Right lobe of liver (tissue), 6 donors: ENCODE results near the gene RBM8A. TPM values are rescaled to one million over a fixed set of nuclear protein-coding genes. Genes with fewer than 3 reads are reported as not detected.
A peak's percentile ranks its signal among the peaks of the same experiment; 100 is the strongest.

ENCODE experiments used
- ATAC-seq, 4 donors: fragments of 200-7000 bp; cut with Tn5 transposase; one replicate each; pipeline ENCODE4 v1.9.1; 2020; ENCODE audit warnings: mild to moderate bottlenecking in 4 of 4, moderate library complexity in 4 of 4
- DNase-seq, 3 donors: peaks; one replicate each; pipeline ENCODE4 v3.0.0-alpha.2; 2020
- H3K27ac ChIP-seq, 3 donors: fragments of 200-600 bp; one replicate each; pipeline ENCODE4 v1.8.0; 2022
- H3K27me3 ChIP-seq, 2 donors: fragments of 200-600 bp; one replicate each; pipeline ENCODE4 v1.8.0; 2022
- H3K36me3 ChIP-seq, 4 donors: fragments of 200-600 bp; sonication (generic) in 1 of 4; one replicate each; pipeline versions ENCODE4 v1.5.1 to v1.8.0; 2017 to 2022; ENCODE audit warnings: control low read depth in 1 of 4
- H3K4me1 ChIP-seq, 4 donors: fragments of 200-600 bp; sonication (generic) in 1 of 4; one replicate each; pipeline versions ENCODE4 v1.5.1 to v1.8.0; 2017 to 2022; ENCODE audit warnings: control low read depth in 1 of 4
- H3K4me3 ChIP-seq, 3 donors: fragments of 200-600 bp; one replicate each; pipeline ENCODE4 v1.8.0; 2022
- H3K9me3 ChIP-seq, 4 donors: fragments of 200-600 bp; sonication (generic) in 1 of 4; one replicate each; pipeline versions ENCODE4 v1.5.1 to v1.8.0; 2017 to 2022; ENCODE audit warnings: control low read depth in 1 of 4
- POLR2A ChIP-seq: fragments of 450-650 bp; IDR thresholded peaks from one replicate; pipeline ENCODE4 v1.6.1; 2017; ENCODE audit warnings: antibody characterized with exemption, mild to moderate bottlenecking
- WGBS: methylation state at CpG from one replicate; pipeline ENCODE4 v1.1.6; 2018; ENCODE audit warnings: low coverage, low lambda C conversion rate; ENCODE audit not compliant: insufficient coverage; ENCODE audit errors: missing lambda C conversion rate; 5-methylcytosine and 5-hydroxymethylcytosine counted together
- intact Hi-C, 2 donors: fragments of 100-400 bp; cut with DNase I; formaldehyde crosslinking; loops; one replicate each; pipeline versions ENCODE4 v1.11.2 to v1.14.1; 2022
- total RNA-seq, 6 experiments: library from RNA; depleted of rRNA in 2 of 6; stranded (reverse); fragments of >200 nt in 2 of 6; fragmentation: NEBNext Ultra II Directional in 3 of 6; extraction: Animal tissue kit (Norgen Biotek cat#: 25700) in 3 of 6; gene quantifications; one replicate each; pipeline versions ENCODE4 v1.1.0 to v1.2.4, GENCODE V29; 2016 to 2023
- TF ChIP-seq, protein P1 (sequence below), 4 donors: fragments of 200-600 bp in 3 of 4; fragments of 450-650 bp in 1 of 4; IDR thresholded peaks; one replicate each; pipeline versions ENCODE4 v1.5.1 to v1.8.0; 2016 to 2022; ENCODE audit warnings: antibody characterized with exemption in 4 of 4, mild to moderate bottlenecking in 2 of 4
- donor health status: DM: no; HTN: yes; CAD: no.
- donor health status: DM: no; HTN: no; CAD: no.
- donor health status: DM: no; HTN: no; CAD: no.
- donor health status: DM: no; HTN: yes; CAD: no.
- donor health status: DM: no; HTN: yes; CAD: no.

The RBM8A gene
- total RNA-seq, 6 experiments from 2014 or later = 41.1 to 68.4 (median 56.3) TPM

DNA sequence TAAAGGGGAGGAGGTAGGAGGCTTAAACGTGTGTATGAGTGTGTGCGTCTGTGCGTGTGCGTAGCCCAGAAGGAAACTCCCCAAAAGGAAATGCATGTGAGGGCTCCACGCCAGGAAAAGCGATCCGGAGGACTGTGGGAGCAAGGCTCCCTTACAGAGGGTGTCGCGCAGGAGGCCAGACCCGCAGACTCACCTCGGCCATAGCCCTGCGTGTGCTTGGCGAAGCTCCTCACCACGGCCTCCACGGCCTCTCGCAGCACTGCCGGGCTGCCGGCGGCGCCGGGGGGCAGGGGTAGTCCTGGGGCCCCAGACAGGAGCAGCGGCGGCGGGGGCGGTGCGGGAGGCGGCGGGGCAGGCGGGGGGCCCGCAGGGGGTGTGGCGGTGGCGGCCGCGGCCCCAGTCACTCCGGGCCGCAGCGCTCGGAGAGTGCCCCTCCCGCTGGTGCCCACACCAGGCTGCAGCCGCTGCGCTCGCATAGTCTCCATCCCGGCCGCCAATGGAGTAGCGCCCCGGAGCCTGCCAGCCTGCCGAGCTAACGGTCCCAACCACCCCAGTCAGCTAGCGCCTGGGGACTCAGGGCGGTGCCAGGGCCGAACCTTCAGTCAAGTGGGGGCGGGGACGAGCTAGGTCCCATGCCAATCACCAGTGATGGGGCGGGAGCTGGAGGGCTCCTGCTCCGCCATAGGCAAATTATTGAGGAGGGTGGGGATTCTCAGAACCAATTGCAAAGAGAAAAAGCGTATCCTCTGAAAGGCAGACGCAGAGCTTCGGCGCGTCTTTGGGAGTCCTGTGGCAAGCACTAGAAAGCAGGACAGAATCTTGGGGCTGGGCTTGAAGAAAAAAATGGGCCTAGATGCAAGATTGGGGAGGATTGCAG is 30.4 kb upstream of the RBM8A start, which contains the start of gene LIX1L:
LIX1L (minus strand) TSS at position 575 of the 877 bp plus-strand sequence; CDS start at position 485, 90 bp downstream.
- peak within 1 kb of the TSS; percentile 78 to 97 (median 91) for H3K27ac ChIP-seq
- WGBS = 0% methylated on average over 17 of the region's 60 CpGs
- ATAC-seq (peak; percentile 84 to 92 (median 88)), DNase-seq (peak; percentile 97 to 98 (median 98))
- intact Hi-C loops = no loop called here
- H3K36me3 ChIP-seq = no peaks in the 10 kb centered on the region
- H3K4me1 ChIP-seq = peaks cover 0 to 52% (median 18%) of the 10 kb centered on the region in 4 donors
- H3K4me3 ChIP-seq = peak within 1 kb of the TSS; percentile 65 to 93 (median 65)
- TF ChIP-seq POLR2A = peak; percentile 84
- TF ChIP-seq, protein P1, sequence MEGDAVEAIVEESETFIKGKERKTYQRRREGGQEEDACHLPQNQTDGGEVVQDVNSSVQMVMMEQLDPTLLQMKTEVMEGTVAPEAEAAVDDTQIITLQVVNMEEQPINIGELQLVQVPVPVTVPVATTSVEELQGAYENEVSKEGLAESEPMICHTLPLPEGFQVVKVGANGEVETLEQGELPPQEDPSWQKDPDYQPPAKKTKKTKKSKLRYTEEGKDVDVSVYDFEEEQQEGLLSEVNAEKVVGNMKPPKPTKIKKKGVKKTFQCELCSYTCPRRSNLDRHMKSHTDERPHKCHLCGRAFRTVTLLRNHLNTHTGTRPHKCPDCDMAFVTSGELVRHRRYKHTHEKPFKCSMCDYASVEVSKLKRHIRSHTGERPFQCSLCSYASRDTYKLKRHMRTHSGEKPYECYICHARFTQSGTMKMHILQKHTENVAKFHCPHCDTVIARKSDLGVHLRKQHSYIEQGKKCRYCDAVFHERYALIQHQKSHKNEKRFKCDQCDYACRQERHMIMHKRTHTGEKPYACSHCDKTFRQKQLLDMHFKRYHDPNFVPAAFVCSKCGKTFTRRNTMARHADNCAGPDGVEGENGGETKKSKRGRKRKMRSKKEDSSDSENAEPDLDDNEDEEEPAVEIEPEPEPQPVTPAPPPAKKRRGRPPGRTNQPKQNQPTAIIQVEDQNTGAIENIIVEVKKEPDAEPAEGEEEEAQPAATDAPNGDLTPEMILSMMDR (IDR thresholded peaks at IDR 0.05) = no peak
- H3K9me3 ChIP-seq = no peaks in the 10 kb centered on the region
- H3K27me3 ChIP-seq = no peaks in the 10 kb centered on the region

DNA sequence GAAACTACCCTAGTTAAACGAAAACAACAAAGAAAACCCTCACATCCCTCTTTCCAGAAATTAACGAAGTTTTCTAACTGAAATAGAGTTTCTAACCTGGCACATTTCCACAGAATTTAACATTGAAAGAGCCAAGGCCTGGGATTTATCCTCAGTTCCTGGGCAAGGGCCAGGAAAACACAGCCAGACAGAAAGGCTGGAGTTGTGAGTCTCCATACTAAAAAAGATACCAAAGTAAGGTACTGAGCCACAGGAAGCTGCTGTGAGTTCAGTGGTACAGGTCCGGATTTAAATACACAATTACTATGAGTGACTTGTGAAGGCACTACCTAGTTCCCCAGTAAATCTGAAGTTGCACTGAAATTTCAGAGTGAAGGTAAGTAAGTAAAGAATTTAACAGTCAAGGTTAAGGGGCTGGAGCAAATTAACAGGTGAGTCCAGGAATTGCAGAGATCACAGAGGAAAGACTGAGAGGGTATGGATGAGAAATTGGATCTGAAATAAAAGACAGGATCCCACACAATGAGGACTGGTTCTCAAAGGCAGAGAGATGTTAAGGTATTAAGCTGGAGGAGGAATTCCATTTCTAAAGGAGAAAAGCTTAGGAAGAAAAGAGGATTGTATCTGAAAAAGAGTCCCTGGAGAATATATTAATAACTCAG is 29.6 kb upstream of the RBM8A start:
- 0% methylated on average over 3 of the region's 3 CpGs for WGBS
- H3K9me3 ChIP-seq = no peaks in the 10 kb centered on the region
- peak overlapping the region; percentile 65 to 93 (median 65) for H3K4me3 ChIP-seq
- H3K27me3 ChIP-seq = no peaks in the 10 kb centered on the region
- H3K27ac ChIP-seq = peak overlapping the region; percentile 78 to 97 (median 91)
- no peak for ATAC-seq
- H3K36me3 ChIP-seq = no peaks in the 10 kb centered on the region
- no peak for TF ChIP-seq POLR2A
- TF ChIP-seq, protein P1 (IDR thresholded peaks at IDR 0.05) = no peak
- H3K4me1 ChIP-seq = peaks cover 0 to 49% (median 17%) of the 10 kb centered on the region in 4 donors
- intact Hi-C loops = no loop called here
- peak in 1 of 3 donors; percentile 66 for DNase-seq

DNA sequence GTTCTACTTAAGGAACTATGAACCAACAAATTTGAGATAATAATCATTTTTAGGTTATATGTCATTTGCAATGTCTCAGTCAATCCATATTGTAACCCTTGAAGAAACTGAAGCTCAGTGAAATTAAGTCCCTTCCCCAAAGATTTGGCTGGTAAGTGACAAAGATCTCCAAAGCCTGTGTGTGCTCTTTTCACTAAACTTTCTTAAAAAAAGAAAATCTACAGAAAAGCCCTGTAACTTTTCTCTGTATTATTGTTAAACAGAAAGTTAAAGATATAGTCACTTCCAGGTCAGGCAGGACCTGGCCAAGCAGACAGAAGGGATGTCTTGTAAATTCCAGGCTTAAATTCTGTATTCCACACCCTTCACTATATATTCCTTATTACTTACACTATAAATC is 29.1 kb upstream of the RBM8A start:
- peak overlapping the region; percentile 78 to 97 (median 91) for H3K27ac ChIP-seq
- no peaks in the 10 kb centered on the region for H3K27me3 ChIP-seq
- no peak for DNase-seq
- H3K4me3 ChIP-seq = peak overlapping the region; percentile 65 to 93 (median 65)
- H3K4me1 ChIP-seq = peaks cover 0 to 49% (median 14%) of the 10 kb centered on the region in 4 donors
- H3K9me3 ChIP-seq = no peaks in the 10 kb centered on the region
- intact Hi-C loops = no loop called here
- no peaks in the 10 kb centered on the region for H3K36me3 ChIP-seq
- no peak for ATAC-seq
- TF ChIP-seq, protein P1 (IDR thresholded peaks at IDR 0.05) = no peak
- no peak for TF ChIP-seq POLR2A

DNA sequence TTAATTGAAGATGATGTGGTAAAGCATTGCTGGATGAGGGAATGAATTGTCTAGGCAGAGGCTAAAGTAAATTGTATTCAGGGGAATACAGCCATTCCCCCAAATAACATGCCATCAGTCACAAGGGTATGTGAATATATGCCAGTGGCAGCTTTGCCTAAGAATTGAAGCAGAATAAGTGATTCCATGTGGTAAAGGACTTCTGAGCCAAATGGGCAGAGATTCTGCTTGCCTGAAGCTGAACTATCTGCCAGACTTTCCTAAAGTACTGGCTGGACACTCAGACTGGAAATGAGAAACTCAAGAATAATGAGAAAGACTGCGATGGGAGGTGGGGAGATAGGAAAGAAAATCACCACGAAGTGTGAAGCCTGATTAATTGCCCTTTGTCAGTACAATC is 28.2 kb upstream of the RBM8A start:
- 37% methylated on average over 2 of the region's 2 CpGs for WGBS
- H3K9me3 ChIP-seq = no peaks in the 10 kb centered on the region

More for the DNA sequence above, 28.2 kb upstream of the RBM8A start:
- Histone ChIP-seq H3K27me3 (no peaks in the 10 kb centered on the region), H3K27ac (no peak overlapping the region), H3K4me3 (no peak overlapping the region), H3K4me1 (peaks cover 0 to 52% (median 13%) of the 10 kb centered on the region in 4 donors), H3K36me3 (no peaks in the 10 kb centered on the region)
- TF ChIP-seq POLR2A = no peak
- TF ChIP-seq, protein P1 (IDR thresholded peaks at IDR 0.05) = no peak
- ATAC-seq = no peak
- intact Hi-C loops = no loop called here
- no peak for DNase-seq
